Prostate gland (tissue), 2 donors: ENCODE measurements around the gene GLIS1.

ENCODE experiments used
- CTCF ChIP-seq, 4 experiments: fragments of 200-600 bp in 2 of 4; fragments of 450-650 bp in 2 of 4; sonication (generic) in 2 of 4; IDR thresholded peaks; 1 replicate in 3 of 4; 2 replicates in 1 of 4; pipeline ENCODE4 v1.5.1; 2016 to 2019; ENCODE audit warnings: antibody characterized with exemption in 4 of 4, mild to moderate bottlenecking in 2 of 4, moderate library complexity in 2 of 4
- POLR2A ChIP-seq: fragments of 450-650 bp; IDR thresholded peaks from one replicate; pipeline ENCODE4 v1.6.1; 2016; ENCODE audit warnings: antibody characterized with exemption, mild to moderate bottlenecking
- POLR2AphosphoS5 ChIP-seq: sonication (generic); formaldehyde crosslinking; IDR thresholded peaks from one replicate; pipeline ENCODE4 v1.6.1; 2017; ENCODE audit warnings: antibody characterized with exemption

- TF ChIP-seq CTCF (IDR thresholded peaks at IDR 0.05) = no peak
- TF ChIP-seq POLR2AphosphoS5 = no peak
- TF ChIP-seq POLR2A = no peak
Observed at GRCh38 chr1:53681351-53681976, 57.5 kb downstream of the GLIS1 start.
